ENCODE results near the gene ATP6V0C.

The ATP6V0C gene

GRCh38 chr16:2482708-2483534, 30.8 kb upstream of the ATP6V0C start:
- TF ChIP-seq, protein P1, sequence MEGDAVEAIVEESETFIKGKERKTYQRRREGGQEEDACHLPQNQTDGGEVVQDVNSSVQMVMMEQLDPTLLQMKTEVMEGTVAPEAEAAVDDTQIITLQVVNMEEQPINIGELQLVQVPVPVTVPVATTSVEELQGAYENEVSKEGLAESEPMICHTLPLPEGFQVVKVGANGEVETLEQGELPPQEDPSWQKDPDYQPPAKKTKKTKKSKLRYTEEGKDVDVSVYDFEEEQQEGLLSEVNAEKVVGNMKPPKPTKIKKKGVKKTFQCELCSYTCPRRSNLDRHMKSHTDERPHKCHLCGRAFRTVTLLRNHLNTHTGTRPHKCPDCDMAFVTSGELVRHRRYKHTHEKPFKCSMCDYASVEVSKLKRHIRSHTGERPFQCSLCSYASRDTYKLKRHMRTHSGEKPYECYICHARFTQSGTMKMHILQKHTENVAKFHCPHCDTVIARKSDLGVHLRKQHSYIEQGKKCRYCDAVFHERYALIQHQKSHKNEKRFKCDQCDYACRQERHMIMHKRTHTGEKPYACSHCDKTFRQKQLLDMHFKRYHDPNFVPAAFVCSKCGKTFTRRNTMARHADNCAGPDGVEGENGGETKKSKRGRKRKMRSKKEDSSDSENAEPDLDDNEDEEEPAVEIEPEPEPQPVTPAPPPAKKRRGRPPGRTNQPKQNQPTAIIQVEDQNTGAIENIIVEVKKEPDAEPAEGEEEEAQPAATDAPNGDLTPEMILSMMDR (IDR thresholded peaks at IDR 0.05; ENCODE audit: low read depth, low read length), result no peak
- peak overlapping the region; percentile 39 for H3K4me3 ChIP-seq (ENCODE audit: low read depth, low read length)

DNA sequence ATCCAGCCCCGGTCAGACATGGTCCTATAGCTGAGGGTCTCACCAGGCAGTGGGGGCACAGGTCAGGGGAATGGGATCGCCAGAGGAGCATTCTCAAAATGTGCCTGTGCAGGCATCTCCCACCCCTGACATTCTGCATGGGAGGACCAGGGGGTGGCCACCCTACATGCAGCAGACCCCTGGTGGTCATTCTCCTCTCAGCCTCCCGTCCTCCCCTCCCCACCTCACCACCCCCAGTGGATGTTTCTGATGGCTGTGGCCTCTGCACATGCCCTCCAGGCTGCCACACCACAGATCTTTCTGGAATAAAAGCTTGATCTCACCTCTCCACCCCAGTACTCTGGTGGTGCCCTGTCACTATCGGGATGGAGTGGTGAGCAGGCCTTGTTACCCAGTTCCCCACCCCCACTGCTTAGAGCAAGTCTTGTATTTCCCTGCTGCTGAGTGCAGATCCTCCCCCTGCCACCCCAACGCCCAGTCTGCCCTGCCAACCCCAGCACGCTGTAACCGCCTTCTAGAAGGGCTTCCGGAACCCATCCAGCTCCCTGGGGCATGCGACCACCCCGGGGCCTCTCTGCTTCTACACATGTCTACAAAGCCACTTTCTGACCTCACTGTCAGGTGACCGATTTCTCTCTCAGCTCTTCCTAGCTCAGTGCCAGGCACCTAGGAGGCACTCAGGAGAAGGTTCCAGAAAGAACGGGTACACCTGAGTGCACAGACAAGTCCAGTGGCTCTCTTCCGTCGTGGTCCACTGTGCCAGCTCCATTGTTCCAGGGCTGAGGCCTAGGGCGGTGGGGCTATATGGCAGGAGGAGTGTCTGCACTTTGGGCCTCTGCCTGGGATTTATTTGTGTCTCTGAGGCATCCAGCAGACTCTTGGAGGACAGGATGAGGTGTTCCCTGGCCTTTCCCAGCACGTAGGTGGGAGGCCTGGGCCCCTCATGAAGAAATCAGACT, 29.5 kb upstream of the ATP6V0C start:
- TF ChIP-seq, protein P1 (IDR thresholded peaks at IDR 0.05; ENCODE audit: low read depth, low read length), result no peak
- H3K4me3 ChIP-seq (ENCODE audit: low read depth, low read length), result no peak overlapping the region

- TF ChIP-seq, protein P1 (IDR thresholded peaks at IDR 0.05; ENCODE audit: low read depth, low read length), result no peak
Measured at GRCh38 chr16:2484898-2485508, 28.7 kb upstream of the ATP6V0C start.

DNA sequence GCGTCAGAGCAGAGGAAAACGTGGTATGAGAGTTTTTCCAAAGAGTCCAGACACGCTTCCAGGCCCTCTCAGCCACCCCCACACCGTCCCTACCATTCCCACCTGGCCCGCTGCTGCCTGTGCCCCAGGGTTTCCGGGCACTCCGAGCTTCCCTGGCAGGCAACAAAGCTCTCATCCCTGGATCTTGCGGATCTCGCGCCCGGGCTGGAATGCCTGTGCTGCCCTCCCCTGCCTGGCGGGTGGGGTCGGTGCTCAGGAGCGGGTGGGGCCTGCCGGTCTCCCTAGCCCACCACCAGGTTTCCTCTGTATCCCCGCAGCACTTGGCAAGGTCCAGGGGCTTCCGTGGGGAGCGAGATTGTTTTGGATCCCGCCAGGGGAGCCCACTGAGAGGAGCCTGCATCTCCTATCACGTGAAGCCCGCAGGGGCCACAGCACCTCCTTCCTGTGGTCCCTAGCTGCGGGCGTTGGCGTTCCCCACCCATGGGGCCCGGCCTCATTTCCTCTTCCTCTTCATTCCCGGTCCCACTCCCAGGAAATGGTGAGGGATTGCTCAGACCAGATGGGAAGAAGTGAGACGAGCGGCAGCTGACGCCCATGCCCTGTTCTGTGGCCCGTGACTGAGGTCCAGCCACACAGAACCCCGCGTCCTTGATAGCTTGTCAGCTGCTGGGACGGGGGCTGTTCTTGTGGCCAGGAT, 27.8 kb upstream of the ATP6V0C start:
- TF ChIP-seq, protein P1 (IDR thresholded peaks at IDR 0.05; ENCODE audit: low read depth, low read length), result no peak
- no peak overlapping the region for H3K4me3 ChIP-seq (ENCODE audit: low read depth, low read length)

More at GRCh38 chr16:2484898-2485508, 28.7 kb upstream of the ATP6V0C start:
- H3K4me3 ChIP-seq (ENCODE audit: low read depth, low read length), result no peak overlapping the region

DNA sequence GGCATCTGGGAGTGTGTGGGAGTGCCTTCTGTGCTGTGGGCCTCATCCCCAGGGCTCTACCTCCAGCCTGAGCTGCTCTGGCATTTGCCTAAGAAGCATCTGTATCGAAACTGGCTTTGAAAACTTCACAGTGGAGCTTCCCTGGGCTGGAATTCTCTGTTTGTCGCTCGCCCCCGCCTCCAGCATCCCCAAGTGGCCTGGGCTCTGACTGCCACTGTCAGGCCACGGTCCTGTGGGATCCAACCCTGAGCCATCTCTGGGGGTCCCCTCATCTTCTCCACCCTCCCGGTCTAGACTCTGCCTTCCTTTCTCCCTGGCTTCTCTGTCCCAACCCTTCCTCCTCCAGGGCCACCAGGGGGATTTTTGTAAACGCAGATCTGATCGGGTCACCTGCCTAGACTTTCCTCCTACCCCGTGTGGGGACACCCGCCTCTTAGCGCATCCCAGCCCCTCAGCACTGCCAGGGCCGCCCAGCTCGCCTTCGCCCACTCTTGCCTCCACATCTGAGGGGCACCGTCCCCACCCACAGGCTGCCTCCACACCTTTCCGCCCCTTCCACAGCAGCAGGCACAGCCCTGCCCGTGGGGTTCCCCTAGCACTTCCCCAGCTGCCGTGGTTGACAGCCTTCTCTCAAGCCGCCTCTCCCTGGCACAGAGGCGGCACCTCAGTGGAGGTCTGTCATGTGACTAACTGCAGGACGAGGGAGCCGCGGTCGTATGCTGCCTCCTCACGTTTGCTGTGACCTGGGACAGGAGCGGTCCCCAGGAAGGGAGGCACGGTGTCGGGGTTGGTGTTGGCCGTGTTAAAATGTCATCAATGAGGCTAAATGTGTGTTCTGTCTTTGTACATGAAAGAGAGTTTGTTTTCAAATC, 26.9 kb upstream of the ATP6V0C start:
- no peak overlapping the region for H3K4me3 ChIP-seq (ENCODE audit: low read depth, low read length)
- TF ChIP-seq, protein P1 (IDR thresholded peaks at IDR 0.05; ENCODE audit: low read depth, low read length), result no peak

DNA sequence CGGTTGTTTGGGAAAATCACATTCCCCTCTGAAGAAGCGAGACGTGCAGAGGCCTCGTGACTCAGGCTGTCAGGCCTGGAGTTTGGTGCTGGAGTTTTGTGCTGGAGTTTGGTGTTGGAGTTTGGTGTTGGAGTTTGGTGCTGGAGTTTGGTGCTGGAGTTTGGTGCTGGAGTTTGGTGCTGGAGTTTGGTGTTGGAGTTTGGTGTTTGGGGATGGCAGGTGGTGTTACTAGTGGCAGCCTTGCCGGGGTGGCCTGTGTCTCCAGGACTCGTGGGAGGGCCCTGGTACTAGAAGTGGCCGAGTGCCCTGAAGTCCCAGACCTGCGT, 26.3 kb upstream of the ATP6V0C start:
- TF ChIP-seq, protein P1 (IDR thresholded peaks at IDR 0.05; ENCODE audit: low read depth, low read length), result no peak
- H3K4me3 ChIP-seq (ENCODE audit: low read depth, low read length), result no peak overlapping the region

All from WI38 (cell line).